Right lobe of liver (tissue), 4 donors: ENCODE measurements around the gene SIRT1.

ENCODE experiments used
- CTCF ChIP-seq, 4 donors: fragments of 200-600 bp in 3 of 4; fragments of 450-650 bp in 1 of 4; IDR thresholded peaks; one replicate each; pipeline versions ENCODE4 v1.5.1 to v1.8.0; 2016 to 2022; ENCODE audit warnings: antibody characterized with exemption in 4 of 4, mild to moderate bottlenecking in 2 of 4
- POLR2A ChIP-seq: fragments of 450-650 bp; IDR thresholded peaks from one replicate; pipeline ENCODE4 v1.6.1; 2017; ENCODE audit warnings: antibody characterized with exemption, mild to moderate bottlenecking
- donor health status: DM: no; HTN: no; CAD: no.
- donor health status: DM: no; HTN: no; CAD: no.
- donor health status: DM: no; HTN: yes; CAD: no.

- no peak for TF ChIP-seq CTCF (IDR thresholded peaks at IDR 0.05)
- TF ChIP-seq POLR2A = no peak
Measured at GRCh38 chr10:67924136-67924535, 39.7 kb downstream of the SIRT1 start.
